HTERT RPE-1 (cell line): ENCODE data around the gene PPP2R5A.
"Not testable (repeated sequence)": the region's sequence is repeated elsewhere in the genome, so short reads cannot be mapped to it uniquely, and the experiment has no call there.

Source experiments
- in situ Hi-C: fragments of 300-500 bp; cut with MboI; formaldehyde crosslinking; loops from 4 replicates; pipeline ENCODE4 v1.14.3; 2020; ENCODE audit warnings: low sequenced_read_pairs

The PPP2R5A gene

GRCh38 chr1:212267017-212267416 is 18.2 kb upstream of the PPP2R5A start:
- in situ Hi-C loops: no loop called here

GRCh38 chr1:212267460-212267859 is 17.8 kb upstream of the PPP2R5A start:
- in situ Hi-C loops: no loop called here

GRCh38 chr1:212269306-212269705 is 15.9 kb upstream of the PPP2R5A start:
- in situ Hi-C loops: no loop called here

- in situ Hi-C loops: no loop called here
Measured at GRCh38 chr1:212270564-212270963, 14.6 kb upstream of the PPP2R5A start.

- in situ Hi-C loops: no loop called here
Measured at GRCh38 chr1:212271234-212271633, 14.0 kb upstream of the PPP2R5A start.

GRCh38 chr1:212271823-212272485 is 13.3 kb upstream of the PPP2R5A start:
- in situ Hi-C loops: no loop called here

GRCh38 chr1:212281590-212281989 is 3.6 kb upstream of the PPP2R5A start:
- in situ Hi-C loops: no loop called here

- in situ Hi-C loops: no loop called here
Measured at GRCh38 chr1:212283741-212284140, 1.5 kb upstream of the PPP2R5A start.

- in situ Hi-C loops: no loop called here
Measured at GRCh38 chr1:212284332-212284743, 872 bp upstream of the PPP2R5A start.

- in situ Hi-C loops: no loop called here
Measured at GRCh38 chr1:212285685-212286555, 710 bp downstream of the PPP2R5A start.

- in situ Hi-C loops: no loop called here
Measured at GRCh38 chr1:212286556-212287131, 1.4 kb downstream of the PPP2R5A start.

- in situ Hi-C loops: no loop called here
Measured at GRCh38 chr1:212287261-212287895, 2.2 kb downstream of the PPP2R5A start.

- in situ Hi-C loops: not testable (repeated sequence)
Measured at GRCh38 chr1:212287995-212288394, 2.8 kb downstream of the PPP2R5A start.

- in situ Hi-C loops: no loop called here
Measured at GRCh38 chr1:212288615-212289014, 3.4 kb downstream of the PPP2R5A start.

GRCh38 chr1:212289262-212290077 is 4.3 kb downstream of the PPP2R5A start:
- in situ Hi-C loops: no loop called here

- in situ Hi-C loops: no loop called here
Measured at GRCh38 chr1:212290608-212291007, 5.4 kb downstream of the PPP2R5A start.

GRCh38 chr1:212291505-212292134 is 6.4 kb downstream of the PPP2R5A start:
- in situ Hi-C loops: no loop called here

- in situ Hi-C loops: no loop called here
Measured at GRCh38 chr1:212292250-212293105, 7.3 kb downstream of the PPP2R5A start.

GRCh38 chr1:212293579-212293978 is 8.4 kb downstream of the PPP2R5A start:
- in situ Hi-C loops: no loop called here
